Brain pericyte (primary cell): Measurements from ENCODE around the gene KLHL11.
"Not testable (repeated sequence)": the region's sequence is repeated elsewhere in the genome, so short reads cannot be mapped to it uniquely, and the experiment has no call there.

Experiments used
- DNase-seq: peaks from one replicate; pipeline ENCODE4 v3.0.0-alpha.2; 2012; ENCODE audit warnings: low read depth, low spot score

KLHL11 gene

DNA sequence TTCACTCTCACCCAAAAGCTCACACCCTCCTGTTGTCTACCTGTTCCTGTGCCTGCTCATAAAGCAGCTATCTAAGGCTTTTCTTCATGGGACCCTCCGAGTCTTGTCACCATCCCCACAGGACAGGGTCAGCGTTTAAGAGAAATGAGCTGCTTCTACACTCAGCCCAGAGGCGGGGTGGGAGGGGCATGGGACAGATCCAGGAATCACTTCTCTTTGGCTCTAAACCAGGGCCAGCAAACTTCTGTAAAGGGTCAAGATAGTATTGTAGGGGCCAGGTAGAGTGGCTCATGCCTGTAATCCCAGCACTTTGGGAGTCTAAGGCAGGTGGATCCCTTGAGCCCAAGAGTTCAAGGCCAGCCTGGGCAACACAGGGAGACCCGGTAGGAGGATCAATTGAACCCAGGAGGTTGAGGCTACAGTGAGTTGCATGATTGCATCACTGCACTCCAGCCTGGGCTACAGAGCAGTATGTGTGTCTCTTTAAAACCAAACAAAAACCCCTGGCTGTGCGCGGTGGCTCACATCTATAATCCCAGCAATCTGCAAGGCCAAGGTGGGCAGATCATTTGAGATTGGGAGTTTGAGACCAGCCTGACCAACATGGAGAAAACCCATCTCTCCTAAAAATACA, 23.2 kb upstream of the KLHL11 start:
- DNase-seq, result no peak

DNA sequence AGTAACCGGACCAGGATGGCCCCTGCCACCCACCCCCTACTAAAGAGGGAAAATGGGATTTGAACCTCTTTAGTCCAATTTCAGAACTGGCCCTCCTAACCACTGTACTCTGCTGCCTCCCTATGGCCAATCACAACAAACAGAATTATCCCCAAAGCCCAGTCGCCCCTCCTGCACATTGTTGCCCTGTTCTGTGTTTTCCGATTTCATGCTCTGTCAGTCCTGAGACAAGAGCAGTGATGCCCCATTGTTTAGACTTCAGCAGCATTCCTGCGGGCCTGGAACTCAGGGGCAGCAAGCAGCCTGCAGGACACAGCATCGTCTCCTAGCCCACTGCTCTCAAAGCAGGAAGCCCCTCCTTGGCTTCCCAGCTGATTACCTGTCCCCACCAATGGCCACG, 20.5 kb upstream of the KLHL11 start:
- DNase-seq, result no peak

DNA sequence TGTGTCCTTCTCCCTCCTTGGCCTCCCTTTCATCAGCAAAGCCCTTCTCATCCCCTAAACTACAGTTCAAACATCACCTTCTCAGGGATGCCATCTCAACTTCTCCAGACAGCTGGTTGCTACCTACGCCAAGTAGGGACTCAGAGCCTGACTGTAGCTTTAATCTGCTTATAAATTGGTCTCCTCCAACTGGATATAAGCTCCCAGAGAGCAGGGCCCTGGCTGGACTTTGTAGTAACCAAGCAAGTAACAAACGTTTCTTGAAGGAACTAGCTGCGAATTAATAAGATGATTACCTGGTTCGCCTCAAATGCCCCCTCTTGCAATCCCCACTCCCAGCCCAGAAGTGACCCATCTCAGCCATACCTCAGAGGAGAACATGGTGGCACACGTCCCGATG, 17.5 kb upstream of the KLHL11 start:
- no peak for DNase-seq

DNA sequence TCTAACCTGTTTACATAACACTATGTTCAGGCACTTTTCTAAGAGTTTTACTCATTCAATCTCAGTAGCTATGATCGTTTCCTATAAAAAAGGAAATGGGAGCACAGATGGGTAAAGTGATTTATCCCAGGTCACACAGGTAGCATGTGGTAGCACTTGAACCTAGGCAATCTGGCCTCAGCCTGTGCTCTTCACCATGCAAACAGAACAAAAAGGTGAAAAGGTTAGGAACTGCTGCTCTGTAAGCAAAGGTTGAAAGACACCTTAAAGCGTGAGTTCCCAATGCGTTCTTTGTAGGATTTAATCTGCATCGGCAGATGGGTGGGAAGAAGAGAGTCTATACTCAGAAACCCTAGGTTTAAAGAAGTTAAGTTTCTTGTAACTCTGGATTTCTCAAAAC, 14.9 kb upstream of the KLHL11 start:
- no peak for DNase-seq

DNA sequence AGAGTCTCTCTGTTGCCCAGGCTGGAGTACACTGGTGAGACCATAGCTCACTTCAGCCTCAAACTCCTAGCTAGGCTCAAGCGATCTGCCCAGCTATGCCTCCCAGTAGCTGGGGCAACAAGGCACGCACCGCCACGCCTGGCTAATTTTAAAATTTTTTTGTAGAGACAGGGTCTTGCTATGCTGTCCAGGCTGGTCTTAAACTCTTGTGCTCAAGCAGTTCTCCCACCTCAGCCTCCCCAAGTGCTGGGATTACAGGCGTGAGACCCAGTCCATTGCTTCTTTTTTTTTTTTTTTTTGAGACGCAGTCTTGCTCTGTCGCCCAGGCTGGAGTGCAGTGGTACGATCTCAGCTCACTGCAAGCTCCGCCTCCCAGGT, 9.1 kb upstream of the KLHL11 start:
- DNase-seq, result not testable (repeated sequence)

DNA sequence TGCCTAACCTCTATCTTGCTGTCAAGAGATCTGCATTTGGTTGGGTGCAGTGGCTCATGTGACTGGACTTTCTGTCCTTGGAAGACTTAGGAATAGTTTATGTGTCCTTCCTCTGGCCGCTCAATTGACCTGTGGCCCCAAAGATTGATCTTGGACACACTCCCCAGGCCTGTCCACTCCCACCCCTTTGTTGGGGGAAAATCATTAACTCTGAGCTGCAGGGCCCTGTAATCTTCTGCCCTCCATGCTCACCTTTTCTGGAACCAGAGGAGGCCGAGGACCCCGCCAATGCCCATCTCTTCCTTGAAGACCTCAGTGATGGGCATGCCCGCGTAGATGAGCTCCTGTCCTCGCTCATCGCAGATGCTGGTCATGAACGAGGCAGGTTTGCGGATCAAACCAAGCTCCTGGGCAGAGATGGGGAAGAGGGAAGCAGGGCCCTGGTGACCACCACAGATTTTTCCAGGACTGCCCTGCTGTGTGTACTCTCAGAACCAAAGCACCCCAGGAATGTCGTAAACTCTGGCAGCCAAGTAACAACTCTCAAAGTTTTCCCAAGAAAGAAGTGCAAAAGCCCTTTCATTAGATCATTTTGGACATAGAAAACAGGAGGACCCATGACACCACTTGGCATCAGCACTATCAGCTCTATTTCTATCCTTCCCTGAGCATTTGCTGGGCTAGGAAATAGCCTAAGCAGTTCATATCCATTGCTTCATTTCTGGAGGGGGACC, 8.5 kb upstream of the KLHL11 start:
- DNase-seq, result no peak

DNA sequence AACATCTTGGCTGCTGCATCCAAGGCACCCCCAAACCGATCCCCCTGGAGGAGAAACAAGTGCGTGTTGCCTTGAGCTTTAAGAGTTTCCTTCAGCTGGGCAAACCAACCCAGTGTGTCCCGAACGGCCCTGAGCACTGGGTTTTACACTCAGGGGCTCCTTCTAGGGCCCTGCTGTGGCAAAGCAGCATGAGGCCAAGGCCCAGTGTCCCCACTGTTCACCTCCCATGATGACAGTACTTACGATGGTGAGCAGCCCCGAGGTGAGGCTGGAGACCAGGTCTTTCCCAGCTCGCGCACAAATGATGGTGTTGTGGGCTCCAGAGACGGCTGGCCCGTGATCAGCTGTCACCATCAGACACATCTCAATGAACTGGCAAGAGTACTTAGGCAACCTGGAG, 6.6 kb upstream of the KLHL11 start:
- DNase-seq, result no peak

DNA sequence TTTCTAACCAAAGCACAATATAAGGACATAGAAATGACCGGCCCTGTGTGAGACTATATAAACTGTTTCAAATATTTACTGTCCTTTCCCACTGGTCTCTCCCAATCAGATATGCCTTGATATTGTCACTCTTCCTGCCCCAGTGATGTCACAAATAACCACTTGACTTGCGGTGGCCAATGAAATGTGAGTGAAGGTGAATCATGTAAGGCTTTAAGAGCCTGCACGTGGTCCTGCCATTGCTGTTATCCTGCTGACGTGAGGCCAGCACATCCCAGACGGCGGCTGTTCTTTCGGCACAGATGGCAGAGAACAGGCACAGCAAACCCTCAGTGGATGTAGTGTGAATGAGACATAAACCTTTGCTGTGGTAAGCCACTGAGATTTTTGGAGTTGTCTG, 5.4 kb upstream of the KLHL11 start:
- DNase-seq, result no peak

DNA sequence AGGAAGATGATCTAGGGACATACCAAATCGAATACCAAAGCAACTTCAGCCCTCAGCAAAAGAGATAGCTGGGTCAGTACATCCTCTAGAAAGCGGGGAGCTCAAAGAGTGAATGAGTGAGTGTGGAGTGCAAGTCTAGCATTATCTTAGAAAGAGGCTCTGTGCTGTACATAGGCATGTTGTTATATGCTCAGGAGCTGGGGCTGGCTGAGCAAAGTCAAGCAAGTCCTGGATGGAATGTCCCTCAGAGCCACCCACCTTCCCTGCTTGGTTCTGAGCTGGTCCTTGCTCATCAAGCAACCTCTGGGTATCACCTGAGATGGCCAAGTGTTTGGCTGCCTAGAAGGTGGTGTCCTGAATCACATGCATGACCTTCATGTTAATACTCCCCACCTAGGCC, 4.9 kb upstream of the KLHL11 start:
- no peak for DNase-seq

DNA sequence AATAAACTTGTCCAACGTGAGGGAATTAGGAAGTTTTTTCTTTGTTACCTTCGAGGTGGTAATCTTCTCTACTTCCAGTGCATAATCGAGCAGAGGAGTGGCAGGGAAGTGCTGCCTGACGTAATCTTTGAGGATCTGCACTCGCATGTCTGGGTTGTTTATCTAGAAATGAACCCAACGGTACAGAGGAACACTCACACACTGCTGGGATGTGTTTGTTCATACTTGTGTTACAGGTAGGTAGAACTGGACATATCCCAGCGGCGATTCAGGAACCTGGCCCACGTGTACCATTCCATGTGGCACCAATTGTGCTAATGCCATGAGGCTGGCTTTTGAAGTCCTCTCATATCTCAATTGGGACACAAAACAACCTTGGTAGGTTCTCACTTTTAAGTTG, 4.2 kb upstream of the KLHL11 start:
- DNase-seq, result no peak

DNA sequence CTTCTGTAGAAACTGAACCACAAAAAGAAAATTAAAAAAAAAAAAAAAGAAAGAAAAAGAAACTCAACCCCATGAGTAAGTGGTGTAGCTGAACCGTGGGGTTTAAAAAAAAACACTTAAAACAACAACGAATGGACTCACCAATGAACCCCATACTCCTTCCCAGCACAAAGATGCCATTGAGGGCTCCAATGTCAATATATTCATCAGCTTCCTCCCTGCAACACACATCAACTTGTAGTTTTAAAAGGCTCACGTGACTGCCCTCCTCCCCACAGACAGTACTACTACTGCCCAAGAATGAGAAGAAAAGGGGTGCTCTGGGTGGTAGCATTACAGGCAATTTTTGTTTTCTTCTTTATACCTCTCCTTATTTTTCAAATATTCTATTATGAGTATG, 3.3 kb upstream of the KLHL11 start:
- no peak for DNase-seq

DNA sequence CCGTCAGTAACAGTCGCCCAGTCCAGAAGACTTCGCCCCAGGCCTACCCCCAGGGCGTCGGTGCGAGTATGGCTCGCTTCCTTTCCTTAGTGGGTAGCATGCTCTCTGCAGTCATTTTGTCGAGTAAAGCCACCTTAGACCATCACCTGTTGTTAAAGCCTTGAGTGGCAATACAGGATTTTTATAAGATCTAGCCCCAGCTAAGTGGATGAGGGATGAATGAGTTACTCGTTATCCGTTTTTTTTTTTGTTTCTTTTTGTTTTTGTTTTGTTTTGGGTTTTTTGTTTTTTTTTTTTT, 322 bp upstream of the KLHL11 start:
- DNase-seq, result peak; percentile 27

DNA sequence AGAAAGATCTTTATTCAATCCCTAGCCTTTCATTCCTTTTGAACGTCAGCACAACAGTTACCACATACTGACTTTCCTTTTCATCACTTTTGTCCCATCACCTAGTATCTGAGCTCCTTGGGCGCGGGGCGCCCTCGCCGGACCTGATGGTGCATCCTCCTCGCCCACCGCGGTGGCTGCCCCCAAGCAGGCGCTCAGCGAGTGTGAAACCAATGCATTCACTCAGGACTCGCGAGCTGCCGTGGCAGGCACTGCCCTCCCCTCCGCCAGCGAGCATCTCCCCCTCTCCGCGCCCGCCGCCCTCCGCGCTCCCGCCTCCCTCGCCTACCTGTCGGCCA, 756 bp downstream of the KLHL11 start:
- DNase-seq, result no peak

DNA sequence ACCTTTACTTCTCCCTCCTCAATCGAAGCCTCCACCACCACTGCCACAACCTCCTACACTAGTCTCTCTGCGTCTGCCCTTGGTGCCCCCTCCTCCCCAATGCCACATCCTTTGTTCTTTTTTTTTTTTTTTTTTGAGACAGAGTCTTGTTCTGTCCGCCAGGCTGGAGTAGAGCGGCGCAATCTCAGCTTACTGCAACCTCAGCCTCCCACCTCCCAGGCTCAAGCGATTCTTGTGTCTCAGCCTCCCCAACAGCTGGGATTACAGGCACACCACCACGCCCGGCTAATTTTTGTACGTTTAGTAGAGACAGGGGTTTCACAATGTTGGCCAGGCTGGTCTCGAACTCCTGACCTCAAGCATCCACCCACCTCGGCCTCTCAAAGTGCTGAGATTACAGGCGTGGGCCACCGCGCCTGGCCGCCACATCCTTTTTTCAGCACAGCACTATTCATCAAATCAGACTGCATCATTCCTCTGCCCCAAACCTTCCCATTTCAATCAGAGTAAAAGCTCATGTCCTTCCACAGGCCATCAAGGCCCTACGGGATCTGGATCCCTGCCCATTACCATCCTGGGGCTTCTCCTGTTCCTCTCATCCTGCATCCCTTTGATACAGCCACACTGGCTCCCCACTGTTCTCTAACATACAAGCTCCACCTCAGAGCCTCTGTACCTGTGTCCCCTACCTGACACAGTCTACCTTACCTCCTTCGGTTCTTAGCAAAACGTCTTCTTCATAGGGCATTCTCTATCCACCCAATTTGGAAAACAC, 2.0 kb downstream of the KLHL11 start:
- DNase-seq, result no peak

DNA sequence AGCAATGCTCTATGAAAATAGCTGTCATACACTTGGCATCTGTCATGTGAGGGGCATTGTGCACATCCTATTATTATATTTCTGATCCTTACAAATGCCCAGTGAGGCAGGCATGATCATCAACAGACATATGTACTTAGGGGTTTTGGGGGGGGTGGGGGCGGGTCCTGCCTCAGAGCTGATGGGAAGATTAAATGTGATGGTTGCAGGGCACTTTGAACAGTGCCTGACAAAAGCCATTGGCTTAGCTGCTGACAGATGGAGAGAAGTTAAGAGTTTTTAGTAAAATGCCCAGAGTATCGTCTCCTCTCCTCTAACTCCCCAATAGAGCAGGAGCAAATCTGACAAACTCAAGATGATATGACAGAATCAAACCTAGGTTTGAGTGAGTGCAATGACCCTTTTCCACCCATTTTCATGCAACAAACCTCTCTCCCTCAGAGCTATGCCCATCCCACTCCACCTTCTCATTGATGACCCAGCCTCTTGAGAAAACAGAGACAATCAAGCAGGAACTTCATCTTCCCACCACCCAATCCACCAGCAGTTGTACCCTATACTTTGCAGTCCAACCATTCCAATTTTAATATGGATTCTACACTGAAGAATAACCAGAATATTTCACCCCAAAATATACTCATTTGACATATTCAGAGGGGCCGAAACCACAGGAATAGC, 4.8 kb downstream of the KLHL11 start:
- DNase-seq, result no peak

DNA sequence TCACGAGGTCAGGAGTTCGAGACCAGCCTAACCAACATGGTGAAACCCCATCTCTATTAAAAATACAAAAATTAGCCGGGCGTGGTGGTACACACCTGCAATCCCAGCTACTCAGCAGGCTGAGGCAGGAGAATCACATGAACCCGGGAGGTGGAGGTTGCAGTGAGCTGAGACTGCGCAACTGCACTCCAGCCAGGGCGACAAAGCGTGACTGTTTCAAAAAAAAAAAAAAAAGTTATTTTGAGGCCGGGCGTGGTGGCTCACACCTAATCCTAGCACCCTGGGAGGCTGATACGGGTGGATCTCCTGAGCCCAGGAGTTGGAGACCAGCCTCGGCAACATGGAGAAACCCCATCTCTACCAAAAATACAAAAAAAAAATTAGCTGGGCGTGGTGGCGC, 13.8 kb downstream of the KLHL11 start:
- not testable (repeated sequence) for DNase-seq

DNA sequence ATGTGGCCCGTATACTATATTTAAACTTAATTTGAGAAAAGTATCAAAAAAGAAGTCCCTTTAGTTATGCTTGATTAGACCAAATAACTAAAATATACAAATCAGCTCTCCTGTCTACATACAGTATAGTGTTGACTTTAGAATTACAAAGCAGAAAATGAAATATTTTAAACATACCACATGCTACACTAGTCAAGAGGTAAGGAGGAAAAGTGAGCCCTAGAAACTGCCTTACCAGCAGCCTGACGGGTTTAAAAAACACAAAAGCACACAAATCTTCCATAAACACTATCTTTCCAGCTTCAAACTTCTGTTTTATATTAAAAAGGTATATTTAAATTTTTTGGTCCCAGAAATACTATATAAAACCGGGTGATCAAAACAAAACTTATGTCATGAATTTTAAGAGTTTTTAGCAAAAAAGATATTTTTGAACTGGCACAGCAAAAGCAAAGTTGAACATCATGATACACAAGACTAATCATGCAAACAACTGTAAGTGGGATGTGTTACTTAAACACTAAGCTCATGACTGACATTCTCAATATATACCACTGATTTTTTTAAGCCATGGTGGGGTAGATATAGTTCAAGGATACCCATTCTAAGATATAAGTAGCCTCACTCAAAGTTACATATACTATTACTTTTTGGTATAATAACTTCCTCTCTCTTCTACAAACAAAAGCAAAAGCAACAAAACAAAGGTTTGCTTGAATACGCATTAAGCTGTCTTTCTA, 15.8 kb downstream of the KLHL11 start:
- DNase-seq, result no peak

DNA sequence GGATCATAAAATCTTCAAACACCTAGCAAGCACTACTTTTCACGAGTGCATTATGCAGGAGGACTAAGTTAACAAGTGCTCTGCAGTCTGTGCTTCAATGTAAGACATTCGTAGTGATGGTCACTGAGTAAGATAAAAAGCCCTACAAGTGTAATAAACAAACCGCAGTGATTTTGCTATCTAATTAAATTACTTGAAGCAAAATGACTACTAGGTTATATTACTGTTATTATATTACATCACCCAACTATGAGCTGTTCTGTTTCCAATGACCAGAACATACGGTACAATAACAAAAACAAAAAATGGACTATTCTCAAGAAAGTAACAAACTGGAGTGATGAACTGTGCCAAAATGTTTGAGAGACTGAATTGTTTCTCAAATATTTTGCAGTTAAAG, 16.4 kb downstream of the KLHL11 start:
- no peak for DNase-seq

DNA sequence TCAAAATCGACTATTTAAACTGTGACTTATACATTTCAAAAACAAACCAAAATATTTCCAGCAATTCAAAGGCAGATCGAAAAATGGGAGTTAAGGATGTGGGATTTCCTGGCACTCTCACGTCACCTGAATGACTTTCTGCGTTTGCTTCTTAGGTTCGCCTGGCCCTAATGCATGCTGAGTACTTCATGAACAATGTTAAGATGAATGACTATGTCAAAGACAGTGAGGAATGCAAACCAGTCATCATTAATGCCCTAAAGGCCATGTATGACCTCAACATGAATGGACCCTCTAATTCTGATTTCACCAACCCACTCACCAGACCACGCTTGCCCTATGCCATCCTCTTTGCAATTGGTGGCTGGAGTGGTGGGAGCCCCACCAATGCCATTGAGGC, 20.3 kb downstream of the KLHL11 start:
- no peak for DNase-seq

DNA sequence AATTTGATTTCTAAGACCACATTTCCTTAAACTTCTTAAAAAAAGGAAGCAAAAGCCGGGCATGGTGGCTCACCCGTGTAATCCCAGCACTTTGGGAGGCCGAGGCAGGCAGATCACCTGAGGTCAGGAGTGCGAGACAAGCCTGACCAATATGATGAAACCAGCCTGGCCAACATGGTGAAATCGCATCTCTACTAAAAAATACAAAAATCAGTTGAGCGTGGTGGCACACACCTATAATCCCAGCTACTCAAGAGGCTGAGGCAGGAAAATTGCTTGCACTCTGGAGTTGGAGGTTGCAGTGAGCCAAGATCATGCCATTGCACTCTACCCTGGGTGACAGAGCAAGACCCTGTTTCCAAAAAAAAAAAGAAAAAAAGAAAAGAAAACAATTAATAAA, 24.4 kb downstream of the KLHL11 start:
- not testable (repeated sequence) for DNase-seq

DNA sequence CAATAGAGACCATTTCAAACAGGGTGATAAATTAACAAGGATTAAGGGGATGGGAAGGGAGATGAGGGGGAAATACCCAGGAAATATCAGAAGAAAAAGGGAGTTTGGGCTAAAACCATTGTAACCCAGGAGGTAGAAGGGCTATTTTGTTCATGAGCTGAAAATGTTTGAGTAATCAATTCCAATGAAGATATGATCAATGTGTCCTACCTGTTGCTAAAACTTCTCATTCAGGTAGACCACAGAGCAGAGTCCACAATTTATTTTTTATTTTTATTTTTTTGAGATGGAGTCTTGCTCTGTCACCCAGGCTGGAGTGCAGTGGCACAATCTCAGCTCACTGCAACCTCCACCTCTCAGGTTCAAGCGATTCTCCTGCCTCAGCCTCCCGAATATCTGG, 25.8 kb downstream of the KLHL11 start:
- DNase-seq, result not testable (repeated sequence)
